GM12872 (cell line): ENCODE measurements around the gene PSMG3.

Experiments
- CTCF ChIP-seq: IDR thresholded peaks from 3 replicates; pipeline ENCODE4 v1.5.1; 2011; ENCODE audit warnings: low read depth, mild to moderate bottlenecking, low read length, moderate library complexity; ENCODE audit not compliant: insufficient read depth

PSMG3 gene

GRCh38 chr7:1558181-1558811 is 11.5 kb downstream of the PSMG3 start:
- 0 out of 3 replicates have a peak, but pooled peaks have one; percentile 7 for TF ChIP-seq CTCF

- TF ChIP-seq CTCF: no peak
Observed at GRCh38 chr7:1557771-1558170, 12.1 kb downstream of the PSMG3 start.

GRCh38 chr7:1557006-1557405 is 12.8 kb downstream of the PSMG3 start:
- no peak for TF ChIP-seq CTCF

- TF ChIP-seq CTCF: peak; percentile 46; the same call in 2 of the 3 replicates
Observed at GRCh38 chr7:1555813-1556543, 13.9 kb downstream of the PSMG3 start, which contains the start of gene TMEM184A. Gene TMEM184A, minus strand, starts transcription at chr7:1556205. Its CDS starts 721 bp downstream, at chr7:1555484.

- no peak for TF ChIP-seq CTCF
Observed at GRCh38 chr7:1555046-1555812, 14.6 kb downstream of the PSMG3 start.

GRCh38 chr7:1554333-1555045 is 15.3 kb downstream of the PSMG3 start:
- TF ChIP-seq CTCF: no peak
